ENCODE measurements around the gene SRMS. TPM values are rescaled to one million over a fixed set of nuclear protein-coding genes. Genes with fewer than 3 reads are reported as not detected.

SRMS gene
- total RNA-seq, 4 donors from 2014 or later: not detected

GRCh38 chr20:63560856-63561609 lies 13.5 kb upstream of the SRMS start:
- TF ChIP-seq CTCF (IDR thresholded peaks at IDR 0.05; ENCODE audit: low read depth): no peak

GRCh38 chr20:63560333-63560805 lies 12.8 kb upstream of the SRMS start:
- no peak for TF ChIP-seq CTCF (IDR thresholded peaks at IDR 0.05; ENCODE audit: low read depth)

- TF ChIP-seq CTCF (IDR thresholded peaks at IDR 0.05; ENCODE audit: low read depth): no peak
These were observed 11.4 kb upstream of the SRMS start for GRCh38 chr20:63558804-63559484.

GRCh38 chr20:63557481-63557891 lies 9.9 kb upstream of the SRMS start:
- TF ChIP-seq CTCF (IDR thresholded peaks at IDR 0.05; ENCODE audit: low read depth): no peak

GRCh38 chr20:63556873-63557478 lies 9.4 kb upstream of the SRMS start:
- no peak for TF ChIP-seq CTCF (IDR thresholded peaks at IDR 0.05; ENCODE audit: low read depth)

- TF ChIP-seq CTCF (IDR thresholded peaks at IDR 0.05; ENCODE audit: low read depth): no peak
These were observed 8.3 kb upstream of the SRMS start for GRCh38 chr20:63555661-63556381.
